WTC11 (cell line): ENCODE measurements around the gene CRISP2. TPM values are rescaled to one million over a fixed set of nuclear protein-coding genes. Genes with fewer than 3 reads are reported as not detected.

Experiments
- ATAC-seq: fragments of 200-7000 bp; cut with Tn5 transposase; 2 replicates; pipeline ENCODE4 v1.10.0; 2021; ENCODE audit warnings: mild to moderate bottlenecking, moderate library complexity
- CTCF ChIA-PET: fragments of 300-600 bp; sonication (Branson Sonifier 250); formaldehyde crosslinking; loops from one replicate; lab custom pipeline; 2021; ENCODE audit warnings: antibody characterized with exemption; lab: Charles Lee
- POLR2A ChIA-PET: fragments of 350-600 bp; sonication (Branson Sonifier 250); formaldehyde crosslinking; loops from one replicate; lab custom pipeline; 2021; ENCODE audit warnings: antibody characterized with exemption; lab: Charles Lee
- DNase-seq: peaks from one replicate; pipeline ENCODE4 v3.0.0; 2021; ENCODE audit warnings: low spot score
- H3K27ac Mint-ChIP-seq: 2 replicates; pipeline ENCODE4 v1.8.0; 2021; ENCODE audit warnings: mixed read lengths
- H3K27me3 Mint-ChIP-seq: 2 replicates; pipeline ENCODE4 v1.8.0; 2021; ENCODE audit warnings: low read depth, mild to moderate bottlenecking, moderate library complexity, mixed read lengths
- H3K36me3 Mint-ChIP-seq: 2 replicates; pipeline ENCODE4 v1.8.0; 2021; ENCODE audit warnings: mixed read lengths
- H3K4me1 Mint-ChIP-seq: 2 replicates; pipeline ENCODE4 v1.8.0; 2022; ENCODE audit warnings: mixed read lengths
- H3K4me3 Mint-ChIP-seq: 2 replicates; pipeline ENCODE4 v1.8.0; 2021; ENCODE audit warnings: mild to moderate bottlenecking, moderate library complexity, mixed read lengths
- H3K9me3 Mint-ChIP-seq: 2 replicates; pipeline ENCODE4 v1.8.0; 2021; ENCODE audit warnings: mixed read lengths
- AFF4 ChIP-seq: sonication (generic); formaldehyde crosslinking; IDR thresholded peaks from 2 replicates; pipeline ENCODE4 v1.8.1; 2023; ENCODE audit warnings: mild to moderate bottlenecking, missing genetic modification reagents, borderline replicate concordance
- AR ChIP-seq: fragments of 250-450 bp; sonication (Bioruptor Pico); IDR thresholded peaks from 2 replicates; pipeline ENCODE4 v1.9.0; 2021; ENCODE audit warnings: mild to moderate bottlenecking
- CREB1 ChIP-seq: sonication (generic); formaldehyde crosslinking; IDR thresholded peaks from 2 replicates; pipeline ENCODE4 v1.8.0; 2023; ENCODE audit warnings: mild to moderate bottlenecking, missing genetic modification reagents
- GABPB1 ChIP-seq: sonication (generic); formaldehyde crosslinking; IDR thresholded peaks from 2 replicates; pipeline ENCODE4 v1.8.1; 2023; ENCODE audit warnings: mild to moderate bottlenecking, missing genetic modification reagents
- MYBL2 ChIP-seq: sonication (generic); formaldehyde crosslinking; IDR thresholded peaks from 2 replicates; pipeline ENCODE4 v1.8.1; 2023; ENCODE audit warnings: mild to moderate bottlenecking, moderate library complexity, missing genetic modification reagents
- NR1H2 ChIP-seq: sonication (generic); formaldehyde crosslinking; IDR thresholded peaks from 2 replicates; pipeline ENCODE4 v1.9.0; 2021; ENCODE audit warnings: mild to moderate bottlenecking, moderate library complexity, missing genetic modification reagents
- NR2C2 ChIP-seq: sonication (generic); formaldehyde crosslinking; IDR thresholded peaks from 2 replicates; pipeline ENCODE4 v1.8.0; 2022; ENCODE audit warnings: mild to moderate bottlenecking, missing genetic modification reagents
- ZNF138 ChIP-seq: sonication (generic); formaldehyde crosslinking; conservative IDR thresholded peaks from 2 replicates; pipeline ENCODE4 v1.8.1; 2022; ENCODE audit warnings: mild to moderate bottlenecking, moderate library complexity, missing genetic modification reagents
- total RNA-seq: library from RNA; stranded (reverse); gene quantifications from 3 replicates; pipeline ENCODE4 v1.2.3, GENCODE V29; 2021
- TF ChIP-seq, protein P1 (sequence below): sonication (generic); formaldehyde crosslinking; IDR thresholded peaks from 2 replicates; pipeline ENCODE4 v1.8.0; 2023; ENCODE audit warnings: missing genetic modification reagents, mild to moderate bottlenecking, borderline replicate concordance
- TF ChIP-seq, protein P2 (sequence below): fragments of 250-450 bp; sonication (Bioruptor Pico); IDR thresholded peaks from 2 replicates; pipeline ENCODE4 v1.9.0; 2021; ENCODE audit warnings: mild to moderate bottlenecking, borderline replicate concordance

Gene CRISP2
- total RNA-seq, 1 experiment from 2014 or later: not detected

GRCh38 chr6:49666930-49667757 is 46.2 kb downstream of the CRISP2 start (continued):
- no peak for TF ChIP-seq AFF4
- no peak for TF ChIP-seq ZNF138 (CRISPR knock-in tag)
- TF ChIP-seq NR1H2 (CRISPR knock-in tag): no peak
- TF ChIP-seq CREB1 (CRISPR knock-in tag): no peak
- TF ChIP-seq, protein P1, sequence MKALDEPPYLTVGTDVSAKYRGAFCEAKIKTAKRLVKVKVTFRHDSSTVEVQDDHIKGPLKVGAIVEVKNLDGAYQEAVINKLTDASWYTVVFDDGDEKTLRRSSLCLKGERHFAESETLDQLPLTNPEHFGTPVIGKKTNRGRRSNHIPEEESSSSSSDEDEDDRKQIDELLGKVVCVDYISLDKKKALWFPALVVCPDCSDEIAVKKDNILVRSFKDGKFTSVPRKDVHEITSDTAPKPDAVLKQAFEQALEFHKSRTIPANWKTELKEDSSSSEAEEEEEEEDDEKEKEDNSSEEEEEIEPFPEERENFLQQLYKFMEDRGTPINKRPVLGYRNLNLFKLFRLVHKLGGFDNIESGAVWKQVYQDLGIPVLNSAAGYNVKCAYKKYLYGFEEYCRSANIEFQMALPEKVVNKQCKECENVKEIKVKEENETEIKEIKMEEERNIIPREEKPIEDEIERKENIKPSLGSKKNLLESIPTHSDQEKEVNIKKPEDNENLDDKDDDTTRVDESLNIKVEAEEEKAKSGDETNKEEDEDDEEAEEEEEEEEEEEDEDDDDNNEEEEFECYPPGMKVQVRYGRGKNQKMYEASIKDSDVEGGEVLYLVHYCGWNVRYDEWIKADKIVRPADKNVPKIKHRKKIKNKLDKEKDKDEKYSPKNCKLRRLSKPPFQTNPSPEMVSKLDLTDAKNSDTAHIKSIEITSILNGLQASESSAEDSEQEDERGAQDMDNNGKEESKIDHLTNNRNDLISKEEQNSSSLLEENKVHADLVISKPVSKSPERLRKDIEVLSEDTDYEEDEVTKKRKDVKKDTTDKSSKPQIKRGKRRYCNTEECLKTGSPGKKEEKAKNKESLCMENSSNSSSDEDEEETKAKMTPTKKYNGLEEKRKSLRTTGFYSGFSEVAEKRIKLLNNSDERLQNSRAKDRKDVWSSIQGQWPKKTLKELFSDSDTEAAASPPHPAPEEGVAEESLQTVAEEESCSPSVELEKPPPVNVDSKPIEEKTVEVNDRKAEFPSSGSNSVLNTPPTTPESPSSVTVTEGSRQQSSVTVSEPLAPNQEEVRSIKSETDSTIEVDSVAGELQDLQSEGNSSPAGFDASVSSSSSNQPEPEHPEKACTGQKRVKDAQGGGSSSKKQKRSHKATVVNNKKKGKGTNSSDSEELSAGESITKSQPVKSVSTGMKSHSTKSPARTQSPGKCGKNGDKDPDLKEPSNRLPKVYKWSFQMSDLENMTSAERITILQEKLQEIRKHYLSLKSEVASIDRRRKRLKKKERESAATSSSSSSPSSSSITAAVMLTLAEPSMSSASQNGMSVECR (CRISPR knock-in tag): no peak
- no peak for TF ChIP-seq MYBL2 (CRISPR knock-in tag)
- no peak for TF ChIP-seq GABPB1 (CRISPR knock-in tag)
- no peak for TF ChIP-seq AR

- Mint-ChIP-seq H3K27ac (peak overlapping the region; percentile 44; the same call in 1 of the 2 replicates), H3K4me3 (no peak overlapping the region), H3K4me1 (peaks cover 8% of the 10 kb centered on the region), H3K27me3 (no peaks in the 10 kb centered on the region), H3K36me3 (no peaks in the 10 kb centered on the region), H3K9me3 (peaks cover 4% of the 10 kb centered on the region)
- POLR2A ChIA-PET: no interaction called here
- ATAC-seq (no peak), DNase-seq (no peak)
- CTCF ChIA-PET: no interaction called here
- TF ChIP-seq, protein P2, sequence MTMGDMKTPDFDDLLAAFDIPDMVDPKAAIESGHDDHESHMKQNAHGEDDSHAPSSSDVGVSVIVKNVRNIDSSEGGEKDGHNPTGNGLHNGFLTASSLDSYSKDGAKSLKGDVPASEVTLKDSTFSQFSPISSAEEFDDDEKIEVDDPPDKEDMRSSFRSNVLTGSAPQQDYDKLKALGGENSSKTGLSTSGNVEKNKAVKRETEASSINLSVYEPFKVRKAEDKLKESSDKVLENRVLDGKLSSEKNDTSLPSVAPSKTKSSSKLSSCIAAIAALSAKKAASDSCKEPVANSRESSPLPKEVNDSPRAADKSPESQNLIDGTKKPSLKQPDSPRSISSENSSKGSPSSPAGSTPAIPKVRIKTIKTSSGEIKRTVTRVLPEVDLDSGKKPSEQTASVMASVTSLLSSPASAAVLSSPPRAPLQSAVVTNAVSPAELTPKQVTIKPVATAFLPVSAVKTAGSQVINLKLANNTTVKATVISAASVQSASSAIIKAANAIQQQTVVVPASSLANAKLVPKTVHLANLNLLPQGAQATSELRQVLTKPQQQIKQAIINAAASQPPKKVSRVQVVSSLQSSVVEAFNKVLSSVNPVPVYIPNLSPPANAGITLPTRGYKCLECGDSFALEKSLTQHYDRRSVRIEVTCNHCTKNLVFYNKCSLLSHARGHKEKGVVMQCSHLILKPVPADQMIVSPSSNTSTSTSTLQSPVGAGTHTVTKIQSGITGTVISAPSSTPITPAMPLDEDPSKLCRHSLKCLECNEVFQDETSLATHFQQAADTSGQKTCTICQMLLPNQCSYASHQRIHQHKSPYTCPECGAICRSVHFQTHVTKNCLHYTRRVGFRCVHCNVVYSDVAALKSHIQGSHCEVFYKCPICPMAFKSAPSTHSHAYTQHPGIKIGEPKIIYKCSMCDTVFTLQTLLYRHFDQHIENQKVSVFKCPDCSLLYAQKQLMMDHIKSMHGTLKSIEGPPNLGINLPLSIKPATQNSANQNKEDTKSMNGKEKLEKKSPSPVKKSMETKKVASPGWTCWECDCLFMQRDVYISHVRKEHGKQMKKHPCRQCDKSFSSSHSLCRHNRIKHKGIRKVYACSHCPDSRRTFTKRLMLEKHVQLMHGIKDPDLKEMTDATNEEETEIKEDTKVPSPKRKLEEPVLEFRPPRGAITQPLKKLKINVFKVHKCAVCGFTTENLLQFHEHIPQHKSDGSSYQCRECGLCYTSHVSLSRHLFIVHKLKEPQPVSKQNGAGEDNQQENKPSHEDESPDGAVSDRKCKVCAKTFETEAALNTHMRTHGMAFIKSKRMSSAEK (CRISPR knock-in tag): no peak
- TF ChIP-seq NR2C2 (CRISPR knock-in tag): no peak
These were observed 46.9 kb downstream of the CRISP2 start for GRCh38 chr6:49666480-49666879.
